ENCODE data around the gene SPOCK2. TPM values are rescaled to one million over a fixed set of nuclear protein-coding genes. Genes with fewer than 3 reads are reported as not detected.
"Not testable (repeated sequence)": the region's sequence is repeated elsewhere in the genome, so short reads cannot be mapped to it uniquely, and the experiment has no call there.

The SPOCK2 gene
- total RNA-seq, 1 experiment from 2014 or later = 4.8 TPM

GRCh38 chr10:72108830-72109635, 20.7 kb upstream of the SPOCK2 start:
- CTCF ChIA-PET = no interaction called here
- no peak for DNase-seq (ENCODE audit: low read depth, low spot score)
- H3K4me1 ChIP-seq (ENCODE audit: control insufficient read depth, insufficient read depth, low read length) = peaks cover 36% of the 10 kb centered on the region
- no peaks in the 10 kb centered on the region for H3K27me3 ChIP-seq (ENCODE audit: control insufficient read depth, insufficient read depth, low read length)
- peak overlapping the region; percentile 67 for H3K27ac ChIP-seq (ENCODE audit: low read length)
- BruUV-seq (replicated peaks) = no TSS peak
- no peak overlapping the region for H3K4me3 ChIP-seq (ENCODE audit: low read depth in 2 of 2, low read length in 2 of 2)
- intact Hi-C loops (cut with micrococcal nuclease; ENCODE audit: unreplicated experiment) = no loop called here
- POLR2A ChIA-PET = interaction anchor here (0.5 kb wide), 1 partner anchor 108 kb away, joined by 5 read pairs; no protein-coding TSS in a partner anchor
- in situ Hi-C loops (cut with HindIII; ENCODE audit: low pct_unique_long_range_greater_than_20kb, low sequenced_read_pairs) = no loop called here
- H3K36me3 ChIP-seq (ENCODE audit: control insufficient read depth, insufficient read depth, low read length) = no peaks in the 10 kb centered on the region; the same call in 1 of the 2 replicates
- peak; percentile 63 for ATAC-seq
- no peaks in the 10 kb centered on the region for H3K9me3 ChIP-seq (ENCODE audit: control insufficient read depth, insufficient read depth, low read depth, low read length)
- TF ChIP-seq POLR2AphosphoS5 (IDR thresholded peaks at IDR 0.05; ENCODE audit: low read depth, low read length) = no peak
- TF ChIP-seq TCF7L2 (IDR thresholded peaks at IDR 0.05; ENCODE audit: low read depth, low read length) = no peak
- no peak for TF ChIP-seq CTCF (IDR thresholded peaks at IDR 0.05)
- TF ChIP-seq SIN3A (IDR thresholded peaks at IDR 0.05; ENCODE audit: borderline replicate concordance, insufficient read depth, low read depth, low read length) = no peak
- TF ChIP-seq REST (IDR thresholded peaks at IDR 0.05; ENCODE audit: insufficient read depth in 1 of 2, low read depth in 2 of 2, low read length in 1 of 2) = no peak

- H3K27me3 ChIP-seq (ENCODE audit: control insufficient read depth, insufficient read depth, low read length); in situ Hi-C loops (cut with HindIII; ENCODE audit: low pct_unique_long_range_greater_than_20kb, low sequenced_read_pairs); ATAC-seq; H3K9me3 ChIP-seq (ENCODE audit: control insufficient read depth, insufficient read depth, low read depth, low read length); H3K4me3 ChIP-seq (ENCODE audit: low read depth in 2 of 2, low read length in 2 of 2); BruUV-seq (replicated peaks); POLR2A ChIA-PET; CTCF ChIA-PET; H3K36me3 ChIP-seq (ENCODE audit: control insufficient read depth, insufficient read depth, low read length); intact Hi-C loops (cut with micrococcal nuclease; ENCODE audit: unreplicated experiment); DNase-seq (ENCODE audit: low read depth, low spot score): not testable (repeated sequence)
- Histone ChIP-seq H3K27ac (ENCODE audit: low read length) (peak overlapping the region; percentile 62; the same call in 1 of the 2 replicates), H3K4me1 (ENCODE audit: control insufficient read depth, insufficient read depth, low read length) (peaks cover 36% of the 10 kb centered on the region)
Observed at GRCh38 chr10:72108004-72108370, 19.6 kb upstream of the SPOCK2 start.

- intact Hi-C loops (cut with micrococcal nuclease; ENCODE audit: unreplicated experiment) (no loop called here), in situ Hi-C loops (cut with HindIII; ENCODE audit: low pct_unique_long_range_greater_than_20kb, low sequenced_read_pairs) (no loop called here)
- H3K36me3 ChIP-seq (ENCODE audit: control insufficient read depth, insufficient read depth, low read length) = no peaks in the 10 kb centered on the region
- H3K4me1 ChIP-seq (ENCODE audit: control insufficient read depth, insufficient read depth, low read length) = peaks cover 36% of the 10 kb centered on the region
- no peak for DNase-seq (ENCODE audit: low read depth, low spot score)
- ChIA-PET POLR2A (no interaction called here), CTCF (no interaction called here)
- H3K9me3 ChIP-seq (ENCODE audit: control insufficient read depth, insufficient read depth, low read depth, low read length) = no peaks in the 10 kb centered on the region
- BruUV-seq (replicated peaks) = no TSS peak
- TF ChIP-seq POLR2AphosphoS5 (IDR thresholded peaks at IDR 0.05; ENCODE audit: low read depth, low read length) (no peak), CTCF (IDR thresholded peaks at IDR 0.05) (no peak), TCF7L2 (IDR thresholded peaks at IDR 0.05; ENCODE audit: low read depth, low read length) (no peak), SIN3A (IDR thresholded peaks at IDR 0.05; ENCODE audit: borderline replicate concordance, insufficient read depth, low read depth, low read length) (no peak), REST (IDR thresholded peaks at IDR 0.05; ENCODE audit: insufficient read depth in 1 of 2, low read depth in 2 of 2, low read length in 1 of 2) (no peak)
- H3K4me3 ChIP-seq (ENCODE audit: low read depth in 2 of 2, low read length in 2 of 2) = no peak overlapping the region
- H3K27ac ChIP-seq (ENCODE audit: low read length) = peak overlapping the region; percentile 62; the same call in 1 of the 2 replicates
- ATAC-seq = peak; percentile 73
- no peaks in the 10 kb centered on the region for H3K27me3 ChIP-seq (ENCODE audit: control insufficient read depth, insufficient read depth, low read length)
Observed at GRCh38 chr10:72107325-72108003, 19.1 kb upstream of the SPOCK2 start.
